Measurements from ENCODE around the gene COL24A1. TPM values are rescaled to one million over a fixed set of nuclear protein-coding genes. Genes with fewer than 3 reads are reported as not detected.

Gene COL24A1
- total and polyA plus RNA-seq, 10 donors: 0.06 to 1.1 (median 0.55) TPM

GRCh38 chr1:86169625-86170024 is 13.1 kb upstream of the COL24A1 start:
- Histone ChIP-seq H3K36me3 (no peaks in the 10 kb centered on the region), H3K4me1 (no peaks in the 10 kb centered on the region), H3K27ac (no peak overlapping the region), H3K4me3 (no peak overlapping the region), H3K27me3 (replicated peaks in 1 of 7) (no peaks in the 10 kb centered on the region), H3K9me3 (peaks cover 0 to 13% (median 5%) of the 10 kb centered on the region in 8 donors)
- intact Hi-C loops (cut with DNase I; ENCODE audit: low total_unique reads): no loop called here
- 36 to 65% (median 54%) methylated on average over 1 of the region's 1 CpG for WGBS, 5 donors
- no peak for DNase-seq
- TF ChIP-seq POLR2AphosphoS5 (IDR thresholded peaks at IDR 0.05): no peak
- no peak for TF ChIP-seq CTCF (IDR thresholded peaks at IDR 0.05 in 8 of 11, conservative IDR thresholded peaks at IDR 0.05 in 3 of 11)
- TF ChIP-seq POLR2A (IDR thresholded peaks at IDR 0.05): no peak

GRCh38 chr1:86159800-86160199 is 3.2 kb upstream of the COL24A1 start:
- TF ChIP-seq POLR2A (IDR thresholded peaks at IDR 0.05) (no peak), POLR2AphosphoS5 (IDR thresholded peaks at IDR 0.05) (no peak), CTCF (IDR thresholded peaks at IDR 0.05 in 8 of 11, conservative IDR thresholded peaks at IDR 0.05 in 3 of 11) (no peak)
- DNase-seq: no peak
- Histone ChIP-seq H3K4me1 (peaks cover 6 to 25% (median 21%) of the 10 kb centered on the region in 6 donors), H3K4me3 (no peak overlapping the region), H3K27ac (no peak overlapping the region), H3K36me3 (no peaks in the 10 kb centered on the region), H3K9me3 (peaks cover 0 to 4% (median 0%) of the 10 kb centered on the region in 8 donors), H3K27me3 (replicated peaks in 1 of 7) (peaks cover 0 to 32% (median 24%) of the 10 kb centered on the region in 7 donors)
- intact Hi-C loops (cut with DNase I; ENCODE audit: low total_unique reads): no loop called here
- 86 to 95% (median 94%) methylated on average over 3 of the region's 3 CpGs for WGBS, 5 donors

- H3K4me1 ChIP-seq: peaks cover 6 to 28% (median 21%) of the 10 kb centered on the region in 6 donors
- peaks cover 0 to 48% (median 32%) of the 10 kb centered on the region in 7 donors for H3K27me3 ChIP-seq (replicated peaks in 1 of 7)
- DNase-seq: peak; percentile 75
- peak overlapping the region in 1 of 8 donors; percentile 31 for H3K27ac ChIP-seq
- no peaks in the 10 kb centered on the region for H3K36me3 ChIP-seq
- no peaks in the 10 kb centered on the region for H3K9me3 ChIP-seq
- no peak for TF ChIP-seq CTCF (IDR thresholded peaks at IDR 0.05 in 8 of 11, conservative IDR thresholded peaks at IDR 0.05 in 3 of 11)
- TF ChIP-seq POLR2A (IDR thresholded peaks at IDR 0.05): no peak
- TF ChIP-seq POLR2AphosphoS5 (IDR thresholded peaks at IDR 0.05): no peak
- intact Hi-C loops (cut with DNase I; ENCODE audit: low total_unique reads): no loop called here
- peak overlapping the region; percentile 6 to 58 (median 29) for H3K4me3 ChIP-seq
- WGBS, 5 donors: 1 to 2% (median 2%) methylated on average over 24 to 40 of the region's 40 CpGs
Observed at GRCh38 chr1:86155807-86156565, 586 bp downstream of the COL24A1 start.

GRCh38 chr1:86155051-86155806 is 1.3 kb downstream of the COL24A1 start:
- DNase-seq: peak; percentile 85
- Histone ChIP-seq H3K36me3 (no peaks in the 10 kb centered on the region), H3K27ac (peak overlapping the region in 1 of 8 donors; percentile 31), H3K4me3 (peak overlapping the region in 6 of 8 donors; percentile 26 to 58 (median 32)), H3K9me3 (no peaks in the 10 kb centered on the region), H3K4me1 (peaks cover 6 to 28% (median 21%) of the 10 kb centered on the region in 6 donors), H3K27me3 (replicated peaks in 1 of 7) (peaks cover 0 to 48% (median 32%) of the 10 kb centered on the region in 7 donors)
- no peak for TF ChIP-seq POLR2A (IDR thresholded peaks at IDR 0.05)
- peak in 1 of 3 donors; percentile 18 for TF ChIP-seq POLR2AphosphoS5 (IDR thresholded peaks at IDR 0.05)
- intact Hi-C loops (cut with DNase I; ENCODE audit: low total_unique reads): no loop called here
- 12 to 22% (median 20%) methylated on average over 27 to 43 of the region's 43 CpGs for WGBS, 5 donors
